HG03103 (cell line): ENCODE data around the gene LY6G5C.

Experiments used
- ATAC-seq: cut with Tn5 transposase; IDR thresholded peaks from one replicate; pipeline ENCODE4 v1.9.1; 2021; ENCODE audit warnings: low read depth; ENCODE audit not compliant: unreplicated experiment

Gene LY6G5C

DNA sequence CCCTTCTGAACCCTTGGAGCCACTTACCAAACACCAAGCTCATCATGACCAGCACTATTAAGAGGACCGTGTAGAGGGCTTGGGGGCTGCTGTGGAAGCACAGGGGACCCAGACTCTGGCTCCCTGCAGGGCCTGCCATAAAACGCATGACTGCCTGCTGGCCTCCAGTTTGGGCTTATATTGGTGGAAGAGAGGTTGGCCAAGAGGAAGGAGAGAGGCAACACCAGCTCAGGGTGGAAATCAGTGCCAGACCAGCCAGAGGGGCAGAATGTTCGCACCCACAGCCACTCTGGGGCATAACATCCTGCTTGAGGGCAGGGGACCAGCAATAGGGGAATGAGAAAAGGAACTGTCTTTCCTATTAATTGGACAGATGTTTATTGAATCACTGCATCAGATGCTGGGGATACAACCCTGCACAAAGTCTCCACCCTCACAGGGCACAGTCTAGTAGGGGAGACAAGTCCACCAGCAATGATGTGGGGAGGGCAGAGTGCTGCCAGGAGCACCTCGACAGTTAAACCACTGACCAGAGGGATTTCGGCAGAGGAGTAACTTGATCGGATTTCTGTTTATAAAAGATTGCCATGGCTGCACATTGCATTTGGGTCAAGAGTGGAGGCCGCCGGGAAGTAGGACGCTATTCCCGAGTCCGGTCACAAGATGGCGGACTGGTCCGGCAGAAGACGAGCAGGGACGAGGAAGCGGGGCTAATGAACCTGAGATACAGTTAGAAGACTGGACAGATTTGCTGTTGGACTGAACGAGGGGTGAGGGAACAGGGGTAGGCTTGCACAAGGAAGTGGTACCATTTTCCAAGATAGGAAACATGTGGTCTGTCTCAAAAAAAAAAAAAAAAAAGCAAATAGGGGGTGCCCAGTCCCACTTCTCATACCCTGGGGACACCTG, at the start of gene LY6G5C:
Gene LY6G5C (minus strand): TSS at position 842 of the 909 bp plus-strand sequence. CDS start 694 bp downstream, at position 148.
- ATAC-seq = no peak

- ATAC-seq = no peak
Observed at GRCh38 chr6:31729979-31730630, 49.2 kb upstream of the LY6G5C start.

GRCh38 chr6:31729515-31729978, 48.7 kb upstream of the LY6G5C start:
- no peak for ATAC-seq

DNA sequence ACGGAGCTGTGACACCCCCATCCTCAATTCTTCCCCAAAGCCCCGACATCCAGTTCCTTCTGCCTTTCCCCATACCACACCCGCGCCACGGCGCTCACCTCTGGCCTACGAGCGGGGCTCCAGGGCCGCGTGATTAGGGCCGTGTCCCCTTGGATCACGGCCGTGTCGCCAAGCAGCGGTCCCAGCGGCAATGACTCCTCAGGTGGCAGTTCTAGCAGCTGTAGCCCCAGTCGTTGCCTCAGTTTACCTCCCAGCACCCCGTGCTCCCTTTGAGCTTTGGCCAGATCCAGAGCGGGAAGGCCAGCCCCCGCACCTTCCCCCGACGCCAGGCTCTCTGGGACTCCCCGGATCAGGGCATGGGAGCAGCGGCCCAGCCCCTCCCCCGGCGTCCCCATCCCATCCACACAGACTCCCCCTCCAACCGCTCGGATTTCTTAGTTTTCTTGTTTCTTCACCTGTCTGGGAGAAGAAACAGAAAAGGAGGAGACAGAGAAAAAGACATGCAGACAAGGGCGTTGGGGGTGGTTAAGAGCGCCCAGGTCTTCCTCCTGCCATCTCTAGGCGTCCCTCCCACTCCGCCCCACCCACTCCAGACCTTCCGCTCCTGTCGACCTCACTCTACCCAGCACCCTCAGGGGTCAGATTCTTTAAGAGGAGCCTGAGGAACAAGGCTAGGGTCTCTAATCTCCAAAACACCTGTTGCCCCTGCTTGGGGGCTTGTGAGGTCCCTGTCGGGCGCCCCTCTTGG, 48.1 kb upstream of the LY6G5C start, which contains the start of gene DDAH2:
Gene DDAH2 (minus strand): TSS at position 533 of the 748 bp plus-strand sequence. CDS start 138 bp downstream, at position 395.
- ATAC-seq = no peak

DNA sequence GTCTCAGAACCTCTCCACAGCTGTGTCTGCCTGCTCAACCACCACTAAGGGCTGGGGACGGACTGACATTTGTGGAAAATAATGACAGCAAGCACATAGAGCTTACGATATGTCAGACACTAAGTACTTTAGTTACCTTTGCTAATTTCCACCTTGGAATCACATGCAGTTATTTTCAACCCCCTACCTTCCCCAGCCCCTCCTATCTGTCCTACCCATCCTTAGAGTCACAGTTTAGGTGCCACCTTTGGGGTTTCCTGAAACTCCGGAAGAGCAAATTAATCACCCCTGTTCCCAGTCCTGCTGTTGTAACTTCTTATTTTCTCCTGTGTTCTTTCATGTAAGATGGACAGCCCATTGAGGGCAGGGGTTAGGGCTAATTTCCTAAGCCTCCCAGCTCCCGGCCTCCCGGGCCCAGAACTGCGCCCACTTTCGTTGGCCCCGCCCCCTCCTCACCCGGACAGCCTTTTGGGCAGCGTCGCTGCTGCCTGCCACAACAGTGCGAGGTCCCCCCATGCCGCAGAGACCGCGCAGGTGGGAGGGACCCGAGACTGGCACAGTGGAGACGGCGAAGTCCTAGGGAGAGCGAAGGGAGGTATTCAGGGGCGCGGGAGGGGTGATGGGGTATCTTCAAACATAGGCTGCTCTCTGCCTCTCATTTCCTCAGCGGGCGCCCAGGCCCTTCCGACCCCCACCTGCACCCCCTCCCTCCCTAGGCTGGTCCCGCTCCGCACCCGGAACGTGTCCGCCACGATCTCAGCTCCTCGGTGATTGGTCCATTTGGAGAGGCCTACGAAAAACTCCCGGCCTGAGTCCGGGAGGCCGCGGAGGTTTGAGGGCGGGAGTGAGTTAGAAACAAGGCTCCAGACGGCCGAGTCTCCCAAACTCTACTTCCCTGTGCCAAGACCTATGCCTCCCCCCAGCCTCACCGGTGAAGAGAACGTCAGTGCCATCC, 47.1 kb upstream of the LY6G5C start:
- no peak for ATAC-seq

GRCh38 chr6:31727034-31727716, 46.3 kb upstream of the LY6G5C start:
- no peak for ATAC-seq

DNA sequence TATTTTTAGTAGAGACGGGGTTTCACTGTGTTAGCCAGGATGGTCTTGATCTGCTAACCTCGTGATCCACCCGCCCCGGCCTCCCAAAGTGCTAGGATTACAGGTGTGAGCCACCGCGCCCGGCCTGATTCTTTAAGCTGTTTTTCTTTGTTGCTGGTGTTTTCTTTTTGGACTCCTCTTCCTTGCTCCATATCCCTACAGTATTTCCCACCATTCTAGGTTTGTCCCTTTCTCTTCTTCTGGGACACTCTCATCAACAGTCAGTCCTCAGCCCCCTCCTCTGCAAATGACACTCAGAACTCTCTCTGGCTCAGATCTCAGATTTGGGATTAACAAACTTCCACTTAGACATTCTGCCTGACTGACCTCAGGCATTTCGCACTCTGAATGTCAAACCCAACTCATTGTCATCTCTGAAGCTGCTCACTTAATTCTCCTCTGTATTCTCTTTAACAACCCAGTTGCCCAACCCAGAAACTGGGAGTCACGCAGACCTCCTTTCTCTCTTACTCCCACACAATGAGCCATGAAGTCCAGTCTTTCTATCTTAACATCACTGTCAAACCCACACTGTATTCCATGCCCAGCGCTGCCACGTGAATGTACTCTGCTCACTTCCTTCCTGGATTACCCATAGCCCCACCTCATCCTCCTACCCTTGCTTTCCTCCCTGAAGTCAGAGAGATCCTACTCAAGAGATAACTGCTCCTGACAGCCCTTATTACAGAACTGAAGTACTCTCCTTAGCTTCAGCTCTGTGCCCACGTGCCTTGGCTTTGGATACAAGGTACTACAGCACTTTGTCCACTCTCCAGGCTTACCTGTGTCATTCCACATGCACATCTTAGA, 44.9 kb upstream of the LY6G5C start:
- no peak for ATAC-seq

DNA sequence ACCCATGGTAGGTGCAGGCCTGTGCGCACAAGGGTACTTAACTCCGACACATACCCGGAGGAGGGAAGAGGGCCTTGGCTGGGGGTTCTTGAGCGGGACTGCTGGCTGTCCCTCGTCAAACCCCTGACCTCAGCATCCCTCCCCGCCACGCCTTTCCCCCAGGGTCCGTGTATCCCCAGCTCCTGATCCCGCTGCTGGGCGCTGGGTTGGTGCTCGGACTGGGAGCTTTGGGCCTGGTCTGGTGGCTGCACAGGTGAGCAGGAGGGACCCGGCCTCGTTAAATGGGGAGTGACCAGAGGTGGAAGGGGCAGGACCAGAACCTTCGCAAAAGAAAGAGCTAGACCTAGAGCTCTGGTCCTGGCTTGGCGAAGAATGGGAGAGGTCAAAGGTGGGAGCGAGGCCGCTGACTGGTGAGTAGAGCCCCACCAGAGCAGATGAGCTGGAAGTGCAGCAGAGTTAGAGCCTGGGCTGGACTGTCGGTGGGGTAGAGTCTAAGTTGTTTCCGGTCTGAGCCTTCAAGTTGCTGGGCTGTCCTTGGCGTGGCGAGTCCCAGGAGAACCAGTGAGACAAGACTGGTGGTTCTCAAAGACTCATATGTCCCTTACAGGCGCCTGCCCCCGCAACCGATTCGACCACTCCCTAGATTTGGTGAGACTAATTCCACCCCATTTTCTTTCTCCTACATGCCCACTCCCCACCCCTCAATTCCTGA, 43.3 kb upstream of the LY6G5C start:
- no peak for ATAC-seq

DNA sequence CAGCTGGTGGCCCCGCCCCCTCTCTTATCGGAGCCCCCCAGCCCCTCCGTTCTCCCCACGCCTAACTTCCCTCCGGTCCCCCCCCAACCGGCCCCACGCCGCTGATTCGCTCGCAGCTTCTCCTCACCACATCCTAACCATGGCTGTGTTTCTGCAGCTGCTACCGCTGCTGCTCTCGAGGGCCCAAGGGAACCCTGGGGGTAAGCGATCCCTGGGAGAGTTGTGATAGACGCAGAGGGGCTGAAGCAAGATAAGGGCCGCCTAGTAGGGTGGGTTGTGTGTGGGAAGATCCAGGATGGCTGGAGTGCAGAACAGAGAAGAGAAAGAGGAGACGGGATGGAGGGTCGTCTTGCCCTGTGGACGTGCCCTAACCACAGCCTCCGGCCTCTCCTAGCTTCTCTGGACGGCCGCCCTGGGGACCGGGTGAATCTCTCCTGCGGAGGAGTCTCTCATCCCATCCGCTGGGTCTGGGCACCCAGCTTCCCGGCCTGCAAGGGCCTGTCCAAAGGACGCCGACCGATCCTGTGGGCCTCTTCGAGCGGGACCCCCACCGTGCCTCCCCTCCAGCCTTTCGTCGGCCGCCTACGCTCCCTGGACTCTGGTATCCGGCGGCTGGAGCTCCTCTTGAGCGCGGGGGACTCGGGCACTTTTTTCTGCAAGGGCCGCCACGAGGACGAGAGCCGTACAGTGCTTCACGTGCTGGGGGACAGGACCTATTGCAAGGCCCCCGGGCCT, 42.5 kb upstream of the LY6G5C start, which contains the start of gene MPIG6B:
Gene MPIG6B (plus strand): TSS at position 129 of the 735 bp plus-strand sequence. CDS start 11 bp downstream, at position 140.
- ATAC-seq = no peak

DNA sequence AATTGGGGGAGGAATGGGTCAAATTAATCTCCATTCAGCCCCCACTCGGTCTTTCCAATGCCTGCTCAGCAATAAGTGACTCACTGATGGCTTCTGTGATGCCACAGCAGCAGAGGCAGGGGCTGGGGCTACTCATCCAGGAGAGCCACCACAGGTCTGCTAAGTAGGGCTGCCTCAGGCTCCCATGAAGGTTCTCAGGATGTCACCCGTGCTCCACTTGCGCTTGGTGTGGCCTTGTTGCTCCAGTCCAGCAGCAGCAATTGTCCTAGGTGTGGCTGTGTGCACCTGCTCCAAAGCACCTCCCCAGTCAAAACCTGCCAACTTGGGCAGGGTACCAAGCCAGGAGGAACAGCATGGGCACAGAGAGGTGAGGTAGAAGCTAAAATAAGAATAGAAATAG, 41.3 kb upstream of the LY6G5C start:
- ATAC-seq = no peak

DNA sequence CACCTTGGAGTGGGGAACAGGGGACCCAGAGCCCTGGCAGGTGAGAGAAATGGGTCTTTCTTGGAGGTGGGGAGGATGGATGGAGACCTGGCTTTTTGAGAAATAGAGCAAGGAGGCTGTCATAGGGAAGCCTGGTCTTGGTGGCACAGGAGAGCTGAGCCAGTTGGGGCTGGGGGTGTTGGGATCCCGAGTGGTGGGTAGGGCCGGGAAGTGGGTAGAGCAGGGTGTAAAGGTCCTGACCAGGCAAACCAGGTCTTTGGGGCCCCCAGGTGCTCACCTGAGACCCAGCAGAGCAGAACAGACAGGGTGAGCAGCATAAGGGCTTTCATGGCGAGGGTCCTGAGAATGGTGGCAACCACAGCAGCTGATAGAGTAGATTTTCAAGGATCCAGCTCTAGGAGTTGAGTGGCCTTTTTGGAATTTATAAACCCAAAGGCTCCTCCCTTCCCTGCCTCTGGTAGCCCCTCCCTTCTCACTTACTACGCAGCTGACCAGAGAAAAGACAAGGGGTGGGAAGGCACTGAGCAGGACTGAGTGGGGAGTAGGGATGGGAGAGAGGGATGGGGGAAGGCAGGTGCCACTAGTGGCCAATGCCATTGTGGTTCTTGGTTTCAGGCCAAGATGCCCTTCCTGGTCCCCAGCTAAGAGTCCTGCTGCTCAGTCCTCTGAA, 40.6 kb upstream of the LY6G5C start, which contains the start of gene LY6G6C:
Gene LY6G6C (minus strand): TSS at position 396 of the 670 bp plus-strand sequence. CDS start 67 bp downstream, at position 329.
- no peak for ATAC-seq

- ATAC-seq = no peak
Observed at GRCh38 chr6:31720196-31720770, 39.4 kb upstream of the LY6G5C start.

- ATAC-seq = no peak
Observed at GRCh38 chr6:31719001-31719400, 38.1 kb upstream of the LY6G5C start.

GRCh38 chr6:31718265-31718664, 37.4 kb upstream of the LY6G5C start:
- no peak for ATAC-seq

- no peak for ATAC-seq
Observed at GRCh38 chr6:31717499-31718222, 36.8 kb upstream of the LY6G5C start.
